ENCODE results near the gene HOXD3.

GRCh38 chr2:176158855-176159662 lies 2.0 kb downstream of the HOXD3 start:
- no peak for TF ChIP-seq CTCF (IDR thresholded peaks at IDR 0.05)
- TF ChIP-seq POLR2A (IDR thresholded peaks at IDR 0.05): no peak

Measured in Peyer's patch (tissue), 4 donors.